Inferior parietal cortex (tissue), 1 donor: ENCODE measurements around the gene PDE10A.

Experiments
- DNase-seq: peaks from one replicate; pipeline ENCODE4 v3.0.0-alpha.2; 2016; ENCODE audit errors: extremely low spot score

The PDE10A gene

GRCh38 chr6:165655191-165655590, 7.8 kb downstream of the PDE10A start:
- DNase-seq = no peak

- no peak for DNase-seq
These were observed 8.9 kb downstream of the PDE10A start for GRCh38 chr6:165654144-165654543.

- DNase-seq = no peak
These were observed 9.4 kb downstream of the PDE10A start for GRCh38 chr6:165653607-165654006.

- DNase-seq = no peak
These were observed 9.8 kb downstream of the PDE10A start for GRCh38 chr6:165653196-165653595.

- no peak for DNase-seq
These were observed 10.3 kb downstream of the PDE10A start for GRCh38 chr6:165652766-165653165.

- no peak for DNase-seq
These were observed 13.6 kb downstream of the PDE10A start for GRCh38 chr6:165649166-165650137.

- no peak for DNase-seq
These were observed 16.0 kb downstream of the PDE10A start for GRCh38 chr6:165647041-165647440.

GRCh38 chr6:165645919-165646318, 17.1 kb downstream of the PDE10A start:
- no peak for DNase-seq

GRCh38 chr6:165644586-165645266, 18.3 kb downstream of the PDE10A start:
- no peak for DNase-seq

GRCh38 chr6:165643015-165643414, 20.0 kb downstream of the PDE10A start:
- DNase-seq = no peak

GRCh38 chr6:165641672-165642156, 21.3 kb downstream of the PDE10A start:
- no peak for DNase-seq

- DNase-seq = no peak
These were observed 22.2 kb downstream of the PDE10A start for GRCh38 chr6:165640806-165641205.

- no peak for DNase-seq
These were observed 24.5 kb downstream of the PDE10A start for GRCh38 chr6:165638530-165638929.

- DNase-seq = no peak
These were observed 25.5 kb downstream of the PDE10A start for GRCh38 chr6:165637586-165637985.

- DNase-seq = no peak
These were observed 26.5 kb downstream of the PDE10A start for GRCh38 chr6:165636402-165637048.

- no peak for DNase-seq
These were observed 27.1 kb downstream of the PDE10A start for GRCh38 chr6:165635965-165636364.

- no peak for DNase-seq
These were observed 28.8 kb downstream of the PDE10A start for GRCh38 chr6:165634101-165634880.

GRCh38 chr6:165632194-165632593, 30.8 kb downstream of the PDE10A start:
- DNase-seq = no peak

- no peak for DNase-seq
These were observed 32.5 kb downstream of the PDE10A start for GRCh38 chr6:165630544-165630953.

GRCh38 chr6:165628955-165629354, 34.1 kb downstream of the PDE10A start:
- DNase-seq = no peak

GRCh38 chr6:165627366-165627765, 35.7 kb downstream of the PDE10A start:
- no peak for DNase-seq
